IMR-90 (cell line): ENCODE results near the gene PALLD.

Experiments
- POLR2A ChIP-seq: IDR thresholded peaks from 2 replicates; pipeline ENCODE4 v1.6.1; 2012; ENCODE audit warnings: mild to moderate bottlenecking, low read depth, low read length
- TF ChIP-seq, protein P1 (sequence below): conservative IDR thresholded peaks from 2 replicates; pipeline ENCODE4 v1.5.1; 2012; ENCODE audit warnings: mild to moderate bottlenecking, low read depth, low read length, improper control_type of control experiment

DNA sequence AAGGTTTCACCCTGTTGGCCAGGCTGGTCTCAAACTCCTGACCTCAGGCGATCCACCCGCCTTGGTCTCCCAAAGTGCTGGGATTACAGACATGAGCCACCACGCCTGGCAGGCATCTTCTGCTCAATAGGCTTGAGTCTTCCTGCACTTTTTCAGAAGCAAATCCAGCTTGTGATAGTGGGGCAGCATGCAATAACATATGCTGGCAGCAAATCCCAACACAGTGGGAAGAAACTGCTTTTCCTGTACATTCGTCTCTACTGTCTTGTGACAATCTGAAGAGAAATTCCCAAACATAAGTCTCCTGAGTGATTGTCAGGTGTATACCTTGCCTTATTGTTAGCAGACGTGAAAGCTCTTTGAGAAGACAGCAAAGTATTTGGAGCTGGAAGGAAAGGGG is 145.7 kb downstream of the PALLD start:
- TF ChIP-seq, protein P1, sequence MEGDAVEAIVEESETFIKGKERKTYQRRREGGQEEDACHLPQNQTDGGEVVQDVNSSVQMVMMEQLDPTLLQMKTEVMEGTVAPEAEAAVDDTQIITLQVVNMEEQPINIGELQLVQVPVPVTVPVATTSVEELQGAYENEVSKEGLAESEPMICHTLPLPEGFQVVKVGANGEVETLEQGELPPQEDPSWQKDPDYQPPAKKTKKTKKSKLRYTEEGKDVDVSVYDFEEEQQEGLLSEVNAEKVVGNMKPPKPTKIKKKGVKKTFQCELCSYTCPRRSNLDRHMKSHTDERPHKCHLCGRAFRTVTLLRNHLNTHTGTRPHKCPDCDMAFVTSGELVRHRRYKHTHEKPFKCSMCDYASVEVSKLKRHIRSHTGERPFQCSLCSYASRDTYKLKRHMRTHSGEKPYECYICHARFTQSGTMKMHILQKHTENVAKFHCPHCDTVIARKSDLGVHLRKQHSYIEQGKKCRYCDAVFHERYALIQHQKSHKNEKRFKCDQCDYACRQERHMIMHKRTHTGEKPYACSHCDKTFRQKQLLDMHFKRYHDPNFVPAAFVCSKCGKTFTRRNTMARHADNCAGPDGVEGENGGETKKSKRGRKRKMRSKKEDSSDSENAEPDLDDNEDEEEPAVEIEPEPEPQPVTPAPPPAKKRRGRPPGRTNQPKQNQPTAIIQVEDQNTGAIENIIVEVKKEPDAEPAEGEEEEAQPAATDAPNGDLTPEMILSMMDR, result no peak
- no peak for TF ChIP-seq POLR2A
